IgD-negative memory B cell (primary cell): ENCODE results near the gene ISYNA1. TPM values are rescaled to one million over a fixed set of nuclear protein-coding genes. Genes with fewer than 3 reads are reported as not detected.

Experiments used
- H3K27ac Mint-ChIP-seq, 3 donors: one replicate each; pipeline ENCODE4 v1.8.0; 2020 to 2022; ENCODE audit warnings: mild to moderate bottlenecking in 3 of 3, mixed read lengths in 3 of 3, moderate library complexity in 1 of 3
- H3K27me3 Mint-ChIP-seq: one replicate; pipeline ENCODE4 v1.8.0; 2021; ENCODE audit warnings: mixed read lengths
- H3K36me3 Mint-ChIP-seq: one replicate; pipeline ENCODE4 v1.8.0; 2020; ENCODE audit warnings: mild to moderate bottlenecking, mixed read lengths
- H3K4me1 Mint-ChIP-seq, 3 donors: one replicate each; pipeline ENCODE4 v1.8.0; 2020 to 2022; ENCODE audit warnings: mixed read lengths in 3 of 3, mild to moderate bottlenecking in 1 of 3
- H3K4me3 Mint-ChIP-seq, 4 donors: one replicate each; pipeline ENCODE4 v1.8.0; 2020 to 2022; ENCODE audit warnings: mild to moderate bottlenecking in 4 of 4, mixed read lengths in 4 of 4, moderate library complexity in 3 of 4
- H3K9me3 Mint-ChIP-seq, 3 donors: one replicate each; pipeline ENCODE4 v1.8.0; 2020 to 2021; ENCODE audit warnings: mixed read lengths in 3 of 3, mild to moderate bottlenecking in 1 of 3
- polyA plus RNA-seq: library from polyadenylated mRNA; unstranded; fragments of 300-500 nt; fragmentation: Illumina TruSeq; gene quantifications from one replicate; pipeline ENCODE4 v1.2.3, GENCODE V29; 2021

ISYNA1 gene
- polyA plus RNA-seq, 1 donor from 2014 or later, result 17.2 TPM

- Mint-ChIP-seq H3K27me3 (no peaks in the 10 kb centered on the region), H3K4me1 (peaks cover 0 to 4% (median 0%) of the 10 kb centered on the region in 3 donors), H3K27ac (no peak overlapping the region), H3K36me3 (peaks cover 5% of the 10 kb centered on the region), H3K4me3 (no peak overlapping the region), H3K9me3 (no peaks in the 10 kb centered on the region)
These were observed 19.0 kb upstream of the ISYNA1 start for GRCh38 chr19:18456974-18457373.

- Mint-ChIP-seq H3K9me3 (no peaks in the 10 kb centered on the region), H3K4me3 (no peak overlapping the region), H3K36me3 (peaks cover 5% of the 10 kb centered on the region), H3K4me1 (peaks cover 0 to 2% (median 0%) of the 10 kb centered on the region in 3 donors), H3K27ac (no peak overlapping the region), H3K27me3 (no peaks in the 10 kb centered on the region)
These were observed 18.3 kb upstream of the ISYNA1 start for GRCh38 chr19:18456279-18456678.

- peaks cover 3 to 5% (median 4%) of the 10 kb centered on the region in 3 donors for H3K4me1 Mint-ChIP-seq
- H3K36me3 Mint-ChIP-seq, result peaks cover 6% of the 10 kb centered on the region
- no peaks in the 10 kb centered on the region for H3K9me3 Mint-ChIP-seq
- no peaks in the 10 kb centered on the region for H3K27me3 Mint-ChIP-seq
- peak overlapping the region in 1 of 4 donors; percentile 12 for H3K4me3 Mint-ChIP-seq
- no peak overlapping the region for H3K27ac Mint-ChIP-seq
These were observed 15.5 kb upstream of the ISYNA1 start for GRCh38 chr19:18453269-18454024.

- Mint-ChIP-seq H3K27ac (no peak overlapping the region), H3K4me3 (no peak overlapping the region), H3K36me3 (peaks cover 9% of the 10 kb centered on the region), H3K9me3 (no peaks in the 10 kb centered on the region), H3K27me3 (no peaks in the 10 kb centered on the region), H3K4me1 (peaks cover 3 to 5% (median 4%) of the 10 kb centered on the region in 3 donors)
These were observed 14.5 kb upstream of the ISYNA1 start for GRCh38 chr19:18452386-18452785.

GRCh38 chr19:18450931-18451836 is 13.3 kb upstream of the ISYNA1 start:
- Mint-ChIP-seq H3K27ac (peak overlapping the region in 2 of 3 donors; percentile 76 to 77), H3K36me3 (peaks cover 6% of the 10 kb centered on the region), H3K4me3 (peak overlapping the region in 1 of 4 donors; percentile 47), H3K4me1 (peaks cover 3 to 5% (median 4%) of the 10 kb centered on the region in 3 donors), H3K27me3 (no peaks in the 10 kb centered on the region), H3K9me3 (no peaks in the 10 kb centered on the region)

GRCh38 chr19:18450021-18450930 is 12.3 kb upstream of the ISYNA1 start:
- H3K36me3 Mint-ChIP-seq, result peaks cover 4% of the 10 kb centered on the region
- H3K4me3 Mint-ChIP-seq, result peak overlapping the region in 1 of 4 donors; percentile 47
- H3K4me1 Mint-ChIP-seq, result peaks cover 3 to 4% (median 3%) of the 10 kb centered on the region in 3 donors
- H3K27ac Mint-ChIP-seq, result peak overlapping the region in 2 of 3 donors; percentile 76 to 77
- H3K27me3 Mint-ChIP-seq, result no peaks in the 10 kb centered on the region
- no peaks in the 10 kb centered on the region for H3K9me3 Mint-ChIP-seq

- Mint-ChIP-seq H3K9me3 (no peaks in the 10 kb centered on the region), H3K4me3 (no peak overlapping the region), H3K36me3 (peaks cover 4% of the 10 kb centered on the region), H3K27ac (no peak overlapping the region), H3K4me1 (peaks cover 3 to 4% (median 3%) of the 10 kb centered on the region in 3 donors), H3K27me3 (no peaks in the 10 kb centered on the region)
These were observed 11.6 kb upstream of the ISYNA1 start for GRCh38 chr19:18449552-18449951.

GRCh38 chr19:18446811-18447359 is 9.0 kb upstream of the ISYNA1 start:
- peaks cover 4% of the 10 kb centered on the region for H3K36me3 Mint-ChIP-seq
- peaks cover 7 to 9% (median 9%) of the 10 kb centered on the region in 3 donors for H3K4me1 Mint-ChIP-seq
- H3K9me3 Mint-ChIP-seq, result no peaks in the 10 kb centered on the region
- H3K27me3 Mint-ChIP-seq, result no peaks in the 10 kb centered on the region
- peak overlapping the region in 1 of 3 donors; percentile 63 for H3K27ac Mint-ChIP-seq
- no peak overlapping the region for H3K4me3 Mint-ChIP-seq

- H3K4me1 Mint-ChIP-seq, result peaks cover 7 to 9% (median 9%) of the 10 kb centered on the region in 3 donors
- no peaks in the 10 kb centered on the region for H3K9me3 Mint-ChIP-seq
- peaks cover 4% of the 10 kb centered on the region for H3K36me3 Mint-ChIP-seq
- no peak overlapping the region for H3K4me3 Mint-ChIP-seq
- H3K27ac Mint-ChIP-seq, result peak overlapping the region in 1 of 3 donors; percentile 63
- H3K27me3 Mint-ChIP-seq, result no peaks in the 10 kb centered on the region
These were observed 8.3 kb upstream of the ISYNA1 start for GRCh38 chr19:18446145-18446810.

- no peak overlapping the region for H3K4me3 Mint-ChIP-seq
- H3K9me3 Mint-ChIP-seq, result no peaks in the 10 kb centered on the region
- peaks cover 4 to 8% (median 5%) of the 10 kb centered on the region in 3 donors for H3K4me1 Mint-ChIP-seq
- no peak overlapping the region for H3K27ac Mint-ChIP-seq
- peaks cover 2% of the 10 kb centered on the region for H3K36me3 Mint-ChIP-seq
- H3K27me3 Mint-ChIP-seq, result no peaks in the 10 kb centered on the region
These were observed 7.5 kb upstream of the ISYNA1 start for GRCh38 chr19:18445262-18445948.

GRCh38 chr19:18444513-18444912 is 6.6 kb upstream of the ISYNA1 start:
- peaks cover 2% of the 10 kb centered on the region for H3K36me3 Mint-ChIP-seq
- no peaks in the 10 kb centered on the region for H3K27me3 Mint-ChIP-seq
- peaks cover 4 to 12% (median 5%) of the 10 kb centered on the region in 3 donors for H3K4me1 Mint-ChIP-seq
- no peak overlapping the region for H3K27ac Mint-ChIP-seq
- no peak overlapping the region for H3K4me3 Mint-ChIP-seq
- no peaks in the 10 kb centered on the region for H3K9me3 Mint-ChIP-seq

GRCh38 chr19:18443831-18444230 is 5.9 kb upstream of the ISYNA1 start:
- no peaks in the 10 kb centered on the region for H3K9me3 Mint-ChIP-seq
- H3K27me3 Mint-ChIP-seq, result no peaks in the 10 kb centered on the region
- H3K36me3 Mint-ChIP-seq, result peaks cover 2% of the 10 kb centered on the region
- peaks cover 9 to 19% (median 12%) of the 10 kb centered on the region in 3 donors for H3K4me1 Mint-ChIP-seq
- no peak overlapping the region for H3K27ac Mint-ChIP-seq
- H3K4me3 Mint-ChIP-seq, result no peak overlapping the region

- Mint-ChIP-seq H3K4me3 (no peak overlapping the region), H3K9me3 (no peaks in the 10 kb centered on the region), H3K4me1 (peaks cover 9 to 17% (median 12%) of the 10 kb centered on the region in 3 donors), H3K27ac (peak overlapping the region in 1 of 3 donors; percentile 13), H3K27me3 (no peaks in the 10 kb centered on the region), H3K36me3 (peaks cover 2% of the 10 kb centered on the region)
These were observed 5.5 kb upstream of the ISYNA1 start for GRCh38 chr19:18443406-18443805.
